ACHN (cell line): ENCODE results near the gene TEX14.
"Not testable (repeated sequence)": the region's sequence is repeated elsewhere in the genome, so short reads cannot be mapped to it uniquely, and the experiment has no call there.

Experiments
- DNase-seq: peaks from one replicate; pipeline ENCODE4 v3.0.0-alpha.2; 2015
- in situ Hi-C: cut with HindIII; loops from 2 replicates; pipeline ENCODE4 v1.10.0; 2017; ENCODE audit warnings: low sequenced_read_pairs, low pct_ligation_motif_present, low pct_unique_long_range_greater_than_20kb

TEX14 gene

GRCh38 chr17:58582718-58583117 lies 109.1 kb downstream of the TEX14 start:
- in situ Hi-C loops, DNase-seq: not testable (repeated sequence)

GRCh38 chr17:58580671-58581070 lies 111.2 kb downstream of the TEX14 start:
- in situ Hi-C loops = no loop called here

GRCh38 chr17:58577696-58578095 lies 114.1 kb downstream of the TEX14 start:
- peak; percentile 66 for DNase-seq
- in situ Hi-C loops = no loop called here

More at GRCh38 chr17:58580671-58581070, 111.2 kb downstream of the TEX14 start:
- no peak for DNase-seq

GRCh38 chr17:58576679-58577367 lies 115.0 kb downstream of the TEX14 start:
- in situ Hi-C loops = no loop called here
- no peak for DNase-seq

- peak; percentile 30 for DNase-seq
- in situ Hi-C loops = no loop called here
These were observed 116.3 kb downstream of the TEX14 start for GRCh38 chr17:58575511-58575910.

GRCh38 chr17:58574025-58574424 lies 117.8 kb downstream of the TEX14 start:
- DNase-seq = no peak
- in situ Hi-C loops = no loop called here

GRCh38 chr17:58572846-58573245 lies 119.0 kb downstream of the TEX14 start:
- DNase-seq = no peak
- in situ Hi-C loops = no loop called here

- in situ Hi-C loops = no loop called here
- no peak for DNase-seq
These were observed 121.1 kb downstream of the TEX14 start for GRCh38 chr17:58570758-58571157.

- in situ Hi-C loops = no loop called here
- DNase-seq = no peak
These were observed 122.6 kb downstream of the TEX14 start for GRCh38 chr17:58569196-58569595.

- DNase-seq = no peak
- in situ Hi-C loops = no loop called here
These were observed 123.6 kb downstream of the TEX14 start for GRCh38 chr17:58568044-58568799.

DNA sequence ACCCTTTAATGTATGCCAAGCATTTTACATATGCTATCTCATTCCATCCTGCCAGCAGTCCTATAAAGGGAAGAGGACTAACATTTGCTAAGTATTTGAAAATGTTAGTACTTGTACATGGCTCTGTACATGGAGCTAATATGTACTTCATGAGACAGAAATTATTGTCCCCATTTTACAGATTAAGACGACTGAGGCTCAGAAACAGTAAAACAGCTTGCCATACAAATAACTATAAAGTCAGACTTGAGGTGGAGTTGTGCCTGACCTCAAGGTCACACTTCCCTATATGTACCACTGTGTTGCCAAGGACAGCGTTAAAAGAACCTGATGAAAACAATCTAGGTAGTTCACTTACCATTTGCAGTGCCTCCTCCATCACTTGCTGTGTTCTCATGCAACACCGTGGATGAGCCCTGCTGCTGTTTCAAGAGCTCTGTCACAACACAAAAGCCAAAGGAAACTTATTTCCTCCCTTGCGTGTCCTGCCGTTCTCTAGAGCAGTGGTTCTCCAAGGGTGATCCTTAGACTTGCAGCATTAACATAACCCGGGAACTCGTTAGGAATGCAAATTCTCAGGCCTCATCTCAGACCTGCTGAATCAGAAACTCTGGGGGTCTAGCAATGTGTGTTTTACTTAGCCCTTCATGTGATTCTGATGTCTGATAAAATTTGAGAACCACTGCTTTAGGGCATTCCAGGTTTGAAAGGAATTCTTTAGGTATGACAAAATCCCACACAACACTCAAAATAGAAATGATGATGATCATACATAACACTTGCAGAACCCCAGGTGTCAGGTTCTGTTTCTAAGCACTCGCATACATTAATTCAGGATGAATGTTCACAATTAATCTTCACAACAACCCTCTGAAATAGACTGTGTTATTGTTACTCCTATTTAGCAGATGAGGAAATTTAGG lies 126.2 kb downstream of the TEX14 start:
- no peak for DNase-seq
- in situ Hi-C loops = no loop called here

DNA sequence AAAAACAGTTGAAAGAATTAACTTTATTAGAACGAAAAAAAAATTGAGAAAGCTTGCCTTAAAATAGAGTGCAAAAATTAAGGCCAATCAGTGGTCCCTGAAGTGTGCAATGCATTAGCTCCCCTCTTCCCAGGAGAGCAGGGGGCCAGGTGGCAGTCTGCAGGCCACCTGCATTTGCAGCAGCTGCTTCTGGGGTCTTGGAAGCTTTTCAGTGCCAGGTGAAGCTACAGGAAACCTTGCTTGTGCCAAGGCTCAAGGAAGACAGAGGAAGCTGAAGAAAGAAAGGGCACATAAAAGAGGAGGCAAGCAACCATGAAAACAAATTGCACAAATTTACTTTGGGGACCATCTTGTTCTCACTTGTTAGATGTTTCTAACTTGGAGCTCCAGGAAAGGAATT lies 126.9 kb downstream of the TEX14 start:
- DNase-seq = no peak
- in situ Hi-C loops = no loop called here

DNA sequence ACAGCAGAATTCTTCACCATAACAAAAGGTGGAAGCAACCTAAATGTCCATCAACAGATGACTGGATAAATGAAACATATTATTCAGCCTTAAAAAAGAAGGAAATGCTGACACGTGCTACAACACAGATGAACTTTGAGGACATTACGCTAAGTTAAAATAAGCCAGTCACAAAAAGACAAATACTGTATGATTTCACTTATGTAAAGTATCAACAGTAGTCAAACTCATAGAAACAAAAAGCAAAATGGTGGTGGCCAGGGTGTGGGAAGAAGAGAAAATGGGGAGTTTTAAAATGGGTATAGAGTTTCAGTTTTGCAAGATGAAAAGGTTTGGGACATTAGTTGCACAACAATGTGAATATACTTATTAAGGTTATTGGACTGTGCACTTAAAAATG lies 127.6 kb downstream of the TEX14 start:
- in situ Hi-C loops = no loop called here
- DNase-seq = no peak

- DNase-seq = no peak
- in situ Hi-C loops = no loop called here
These were observed 131.3 kb downstream of the TEX14 start for GRCh38 chr17:58560511-58560910.

DNA sequence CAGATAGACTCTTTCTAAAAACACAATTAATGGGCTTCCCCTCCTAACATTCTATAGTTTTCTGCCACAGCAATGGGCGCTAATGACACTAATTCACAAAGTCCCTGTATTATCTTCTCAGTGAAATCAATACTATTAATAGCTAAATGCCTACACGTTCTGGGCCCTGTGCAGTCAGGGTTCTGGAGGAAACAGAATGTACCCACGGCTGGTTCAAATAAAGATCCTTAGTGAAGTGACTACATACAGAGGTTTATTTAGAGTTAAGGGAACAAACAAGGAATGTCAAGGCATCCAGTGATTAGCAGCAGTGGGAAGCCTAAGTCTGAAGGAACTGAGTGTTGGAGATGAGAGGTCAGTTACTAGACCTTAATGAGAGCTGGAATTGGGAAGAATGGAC lies 133.9 kb downstream of the TEX14 start:
- in situ Hi-C loops = no loop called here
- DNase-seq = no peak

GRCh38 chr17:58556833-58557250 lies 135.0 kb downstream of the TEX14 start:
- in situ Hi-C loops = no loop called here
- DNase-seq = no peak

DNA sequence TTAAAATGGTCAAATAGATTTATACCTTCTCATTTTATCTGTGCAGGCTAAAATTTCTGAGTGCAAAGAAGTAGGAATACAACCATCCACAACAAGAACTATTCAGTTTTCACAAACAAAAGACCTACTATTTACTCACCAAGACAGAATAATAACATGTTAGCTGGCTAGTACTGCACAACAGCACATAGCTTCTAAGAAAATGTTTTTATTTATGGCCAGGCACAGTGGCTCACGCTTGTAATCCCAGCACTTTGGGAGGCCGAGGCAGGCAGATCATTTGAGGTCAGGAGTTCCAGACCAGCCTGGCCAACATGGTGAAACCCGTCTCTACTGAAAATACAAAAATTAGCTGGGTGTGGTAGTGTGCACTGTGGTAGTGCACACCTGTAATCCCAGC lies 136.7 kb downstream of the TEX14 start:
- in situ Hi-C loops, DNase-seq: not testable (repeated sequence)

- peak; percentile 25 for DNase-seq
- in situ Hi-C loops = no loop called here
These were observed 150.6 kb downstream of the TEX14 start for GRCh38 chr17:58541249-58541648.

- in situ Hi-C loops = no loop called here
- DNase-seq = no peak
These were observed 152.1 kb downstream of the TEX14 start for GRCh38 chr17:58539698-58540097.
